IMR-90 (cell line): ENCODE data around the gene COL1A1.

ENCODE experiments used
- CHD1 ChIP-seq: IDR thresholded peaks from 2 replicates; pipeline ENCODE4 v1.6.1; 2012; ENCODE audit warnings: low read depth, low read length, improper control_type of control experiment
- MAFK ChIP-seq: IDR thresholded peaks from 2 replicates; pipeline ENCODE4 v1.6.1; 2012; ENCODE audit warnings: low read depth, low read length, improper control_type of control experiment
- POLR2A ChIP-seq: IDR thresholded peaks from 2 replicates; pipeline ENCODE4 v1.6.1; 2012; ENCODE audit warnings: mild to moderate bottlenecking, low read depth, low read length
- RAD21 ChIP-seq: IDR thresholded peaks from 2 replicates; pipeline ENCODE4 v1.6.1; 2012; ENCODE audit warnings: low read length, improper control_type of control experiment
- RFX5 ChIP-seq: IDR thresholded peaks from 2 replicates; pipeline ENCODE4 v1.8.0; 2012; ENCODE audit warnings: low read depth, mild to moderate bottlenecking, low read length, moderate library complexity
- TF ChIP-seq, protein P1 (sequence below): conservative IDR thresholded peaks from 2 replicates; pipeline ENCODE4 v1.5.1; 2012; ENCODE audit warnings: mild to moderate bottlenecking, low read depth, low read length, improper control_type of control experiment

DNA sequence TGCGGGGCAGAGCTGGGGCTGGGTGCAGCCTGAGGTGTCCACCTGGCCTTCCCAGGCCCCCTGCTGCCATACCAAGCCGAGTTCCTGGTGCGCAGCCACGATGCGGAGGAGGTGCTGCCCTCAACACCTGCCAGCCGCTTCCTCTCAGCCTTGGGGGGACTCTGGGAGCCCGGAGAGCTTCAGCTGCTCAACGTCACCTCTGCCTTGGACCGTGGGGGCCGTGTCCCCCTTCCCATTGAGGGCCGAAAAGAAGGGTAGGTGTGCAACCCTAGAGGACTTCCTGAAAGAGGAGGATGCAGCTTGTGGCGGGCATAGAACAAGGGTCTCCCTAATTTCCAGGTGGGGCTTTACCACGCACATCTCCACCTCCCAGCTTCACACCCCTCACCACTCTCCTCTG lies 33.1 kb downstream of the COL1A1 start:
- TF ChIP-seq, protein P1, sequence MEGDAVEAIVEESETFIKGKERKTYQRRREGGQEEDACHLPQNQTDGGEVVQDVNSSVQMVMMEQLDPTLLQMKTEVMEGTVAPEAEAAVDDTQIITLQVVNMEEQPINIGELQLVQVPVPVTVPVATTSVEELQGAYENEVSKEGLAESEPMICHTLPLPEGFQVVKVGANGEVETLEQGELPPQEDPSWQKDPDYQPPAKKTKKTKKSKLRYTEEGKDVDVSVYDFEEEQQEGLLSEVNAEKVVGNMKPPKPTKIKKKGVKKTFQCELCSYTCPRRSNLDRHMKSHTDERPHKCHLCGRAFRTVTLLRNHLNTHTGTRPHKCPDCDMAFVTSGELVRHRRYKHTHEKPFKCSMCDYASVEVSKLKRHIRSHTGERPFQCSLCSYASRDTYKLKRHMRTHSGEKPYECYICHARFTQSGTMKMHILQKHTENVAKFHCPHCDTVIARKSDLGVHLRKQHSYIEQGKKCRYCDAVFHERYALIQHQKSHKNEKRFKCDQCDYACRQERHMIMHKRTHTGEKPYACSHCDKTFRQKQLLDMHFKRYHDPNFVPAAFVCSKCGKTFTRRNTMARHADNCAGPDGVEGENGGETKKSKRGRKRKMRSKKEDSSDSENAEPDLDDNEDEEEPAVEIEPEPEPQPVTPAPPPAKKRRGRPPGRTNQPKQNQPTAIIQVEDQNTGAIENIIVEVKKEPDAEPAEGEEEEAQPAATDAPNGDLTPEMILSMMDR = no peak
- TF ChIP-seq POLR2A (no peak), MAFK (no peak), RAD21 (no peak), CHD1 (no peak), RFX5 (no peak)
